Osteocyte (in vitro differentiated cells): ENCODE results near the gene COL27A1. TPM values are rescaled to one million over a fixed set of nuclear protein-coding genes. Genes with fewer than 3 reads are reported as not detected.

Experiments
- DNase-seq: peaks from one replicate; pipeline ENCODE4 v3.0.0; 2021; ENCODE audit warnings: mixed read lengths; ENCODE audit not compliant: unreplicated experiment; ENCODE audit errors: extremely low spot score
- H3K27ac Mint-ChIP-seq: one replicate; pipeline ENCODE4 v1.8.0; 2021; ENCODE audit warnings: mild to moderate bottlenecking, mixed read lengths; ENCODE audit not compliant: unreplicated experiment
- H3K27me3 Mint-ChIP-seq: one replicate; pipeline ENCODE4 v1.8.0; 2021; ENCODE audit warnings: mixed read lengths; ENCODE audit not compliant: unreplicated experiment
- H3K36me3 Mint-ChIP-seq: one replicate; pipeline ENCODE4 v1.8.0; 2021; ENCODE audit warnings: mixed read lengths; ENCODE audit not compliant: unreplicated experiment
- H3K4me1 Mint-ChIP-seq: one replicate; pipeline ENCODE4 v1.8.0; 2021; ENCODE audit warnings: mixed read lengths; ENCODE audit not compliant: unreplicated experiment
- H3K4me3 Mint-ChIP-seq: one replicate; pipeline ENCODE4 v1.8.0; 2021; ENCODE audit warnings: mild to moderate bottlenecking, moderate library complexity, mixed read lengths; ENCODE audit not compliant: unreplicated experiment
- H3K9me3 Mint-ChIP-seq: one replicate; pipeline ENCODE4 v1.8.0; 2021; ENCODE audit warnings: mixed read lengths; ENCODE audit not compliant: unreplicated experiment
- CTCF ChIP-seq: fragments of 200-600 bp; sonication (generic); IDR thresholded peaks from 2 replicates; pipeline ENCODE4 v1.5.0; 2021; ENCODE audit warnings: antibody characterized with exemption, mild to moderate bottlenecking, moderate library complexity
- total RNA-seq: library from RNA; stranded (reverse); gene quantifications from 2 replicates; pipeline ENCODE4 v1.2.1, GENCODE V29; 2021

Gene COL27A1
- total RNA-seq, 1 donor from 2014 or later: 44.4 TPM

- Mint-ChIP-seq H3K4me3 (no peak overlapping the region), H3K36me3 (peaks cover 2% of the 10 kb centered on the region), H3K27ac (peak overlapping the region; percentile 69), H3K9me3 (no peaks in the 10 kb centered on the region), H3K4me1 (peaks cover 71% of the 10 kb centered on the region), H3K27me3 (peaks cover 2% of the 10 kb centered on the region)
- no peak for TF ChIP-seq CTCF
- DNase-seq: no peak
These were observed 4.4 kb downstream of the COL27A1 start for GRCh38 chr9:114159691-114160090.

- Mint-ChIP-seq H3K4me1 (peaks cover 63% of the 10 kb centered on the region), H3K27ac (no peak overlapping the region), H3K36me3 (peaks cover 2% of the 10 kb centered on the region), H3K4me3 (no peak overlapping the region), H3K9me3 (no peaks in the 10 kb centered on the region), H3K27me3 (no peaks in the 10 kb centered on the region)
- TF ChIP-seq CTCF: no peak
- no peak for DNase-seq
These were observed 6.2 kb downstream of the COL27A1 start for GRCh38 chr9:114161513-114161912.

GRCh38 chr9:114163517-114163951 is 8.2 kb downstream of the COL27A1 start:
- TF ChIP-seq CTCF: no peak
- DNase-seq: no peak
- Mint-ChIP-seq H3K27me3 (no peaks in the 10 kb centered on the region), H3K4me3 (no peak overlapping the region), H3K4me1 (peaks cover 55% of the 10 kb centered on the region), H3K9me3 (no peaks in the 10 kb centered on the region), H3K27ac (peak overlapping the region; percentile 77), H3K36me3 (peaks cover 7% of the 10 kb centered on the region)

- Mint-ChIP-seq H3K9me3 (no peaks in the 10 kb centered on the region), H3K4me1 (peaks cover 56% of the 10 kb centered on the region), H3K36me3 (peaks cover 12% of the 10 kb centered on the region), H3K4me3 (no peak overlapping the region), H3K27me3 (no peaks in the 10 kb centered on the region), H3K27ac (peak overlapping the region; percentile 77)
- no peak for DNase-seq
- TF ChIP-seq CTCF: no peak
These were observed 9.0 kb downstream of the COL27A1 start for GRCh38 chr9:114164191-114164794.

- Mint-ChIP-seq H3K4me1 (peaks cover 59% of the 10 kb centered on the region), H3K9me3 (no peaks in the 10 kb centered on the region), H3K27ac (no peak overlapping the region), H3K4me3 (no peak overlapping the region), H3K36me3 (peaks cover 9% of the 10 kb centered on the region), H3K27me3 (no peaks in the 10 kb centered on the region)
- no peak for DNase-seq
- TF ChIP-seq CTCF: no peak
These were observed 10.2 kb downstream of the COL27A1 start for GRCh38 chr9:114165407-114166102.
